ENCODE data around the gene ZBTB16. TPM values are rescaled to one million over a fixed set of nuclear protein-coding genes. Genes with fewer than 3 reads are reported as not detected.

ZBTB16 gene
- total RNA-seq, 1 donor from 2014 or later = 0.54 TPM

DNA sequence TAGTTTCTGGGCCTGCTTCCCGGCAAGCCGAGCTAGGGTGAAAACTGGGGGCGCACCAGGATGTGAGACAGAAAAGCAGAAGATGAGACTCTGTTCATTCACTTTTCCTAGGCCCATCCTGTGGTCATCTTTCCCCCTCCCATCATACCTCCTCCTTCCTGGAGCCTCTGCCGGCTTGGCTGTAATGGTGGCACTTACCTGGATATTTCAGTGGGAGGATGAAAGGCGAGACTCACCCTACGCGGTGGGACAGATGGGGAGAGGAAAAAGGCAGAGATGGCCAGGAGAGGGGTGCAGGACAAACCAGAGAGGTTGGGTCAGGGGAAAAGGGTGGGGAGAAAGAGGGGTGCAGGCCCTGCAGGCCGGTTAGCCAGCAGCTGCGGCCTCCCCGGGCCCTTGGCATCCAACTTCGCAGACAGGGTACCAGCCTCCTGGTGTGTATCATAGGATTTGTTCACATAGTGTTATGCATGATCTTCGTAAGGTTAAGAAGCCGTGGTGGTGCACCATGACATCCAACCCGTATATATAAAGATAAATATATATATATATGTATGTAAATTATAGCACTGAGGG is 195.1 kb downstream of the ZBTB16 start:
- H3K27ac Mint-ChIP-seq (ENCODE audit: unreplicated experiment) = no peak overlapping the region
- H3K4me1 Mint-ChIP-seq (ENCODE audit: unreplicated experiment) = peaks cover 21% of the 10 kb centered on the region
- no peak for DNase-seq (ENCODE audit: low spot score)

GRCh38 chr11:114255289-114255688 is 195.8 kb downstream of the ZBTB16 start:
- Mint-ChIP-seq H3K9me3 (ENCODE audit: unreplicated experiment) (no peaks in the 10 kb centered on the region), H3K4me3 (ENCODE audit: unreplicated experiment) (no peak overlapping the region)

More for the DNA sequence above, 195.1 kb downstream of the ZBTB16 start:
- TF ChIP-seq CTCF (IDR thresholded peaks at IDR 0.05; ENCODE audit: unreplicated experiment) = no peak
- Mint-ChIP-seq H3K4me3 (ENCODE audit: unreplicated experiment) (no peak overlapping the region), H3K27me3 (ENCODE audit: unreplicated experiment) (no peaks in the 10 kb centered on the region), H3K36me3 (ENCODE audit: low read depth, unreplicated experiment) (no peaks in the 10 kb centered on the region), H3K9me3 (ENCODE audit: unreplicated experiment) (no peaks in the 10 kb centered on the region)

GRCh38 chr11:114256176-114256966 is 196.9 kb downstream of the ZBTB16 start:
- Mint-ChIP-seq H3K27ac (ENCODE audit: unreplicated experiment) (no peak overlapping the region), H3K4me1 (ENCODE audit: unreplicated experiment) (peaks cover 19% of the 10 kb centered on the region), H3K27me3 (ENCODE audit: unreplicated experiment) (no peaks in the 10 kb centered on the region), H3K4me3 (ENCODE audit: unreplicated experiment) (no peak overlapping the region), H3K9me3 (ENCODE audit: unreplicated experiment) (no peaks in the 10 kb centered on the region), H3K36me3 (ENCODE audit: low read depth, unreplicated experiment) (no peaks in the 10 kb centered on the region)
- TF ChIP-seq CTCF (IDR thresholded peaks at IDR 0.05; ENCODE audit: unreplicated experiment) = no peak
- DNase-seq (ENCODE audit: low spot score) = no peak

More at GRCh38 chr11:114255289-114255688, 195.8 kb downstream of the ZBTB16 start:
- no peak for TF ChIP-seq CTCF (IDR thresholded peaks at IDR 0.05; ENCODE audit: unreplicated experiment)
- no peak overlapping the region for H3K27ac Mint-ChIP-seq (ENCODE audit: unreplicated experiment)
- H3K36me3 Mint-ChIP-seq (ENCODE audit: low read depth, unreplicated experiment) = no peaks in the 10 kb centered on the region
- no peak for DNase-seq (ENCODE audit: low spot score)
- no peaks in the 10 kb centered on the region for H3K27me3 Mint-ChIP-seq (ENCODE audit: unreplicated experiment)
- peaks cover 21% of the 10 kb centered on the region for H3K4me1 Mint-ChIP-seq (ENCODE audit: unreplicated experiment)

DNA sequence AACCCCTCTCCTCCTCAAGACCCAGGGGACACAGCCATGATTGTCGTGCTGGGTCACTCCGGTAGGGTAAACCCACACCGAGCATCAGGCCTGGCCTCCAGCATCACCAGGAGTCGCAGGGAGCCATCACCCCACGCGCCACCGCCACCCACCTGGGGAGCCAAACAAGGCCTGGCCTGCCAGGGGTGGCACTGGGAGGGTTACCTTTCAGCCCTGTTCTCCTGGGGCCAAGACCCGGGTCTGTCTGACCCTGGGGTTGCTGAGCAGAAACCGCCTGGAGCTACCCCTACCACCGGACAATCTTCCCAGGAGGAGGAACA is 197.4 kb downstream of the ZBTB16 start:
- no peak for DNase-seq (ENCODE audit: low spot score)
- Mint-ChIP-seq H3K27ac (ENCODE audit: unreplicated experiment) (no peak overlapping the region), H3K27me3 (ENCODE audit: unreplicated experiment) (no peaks in the 10 kb centered on the region), H3K9me3 (ENCODE audit: unreplicated experiment) (no peaks in the 10 kb centered on the region), H3K36me3 (ENCODE audit: low read depth, unreplicated experiment) (no peaks in the 10 kb centered on the region), H3K4me3 (ENCODE audit: unreplicated experiment) (no peak overlapping the region), H3K4me1 (ENCODE audit: unreplicated experiment) (peaks cover 13% of the 10 kb centered on the region)
- no peak for TF ChIP-seq CTCF (IDR thresholded peaks at IDR 0.05; ENCODE audit: unreplicated experiment)

Data from endothelial cell (in vitro differentiated cells).